RWPE2 (cell line): Measurements from ENCODE around the gene SHROOM2.

Source experiments
- ATAC-seq: fragments of 200-7000 bp; cut with Tn5 transposase; 3 replicates; pipeline ENCODE4 v1.9.1; 2021; ENCODE audit warnings: low read depth
- DNase-seq: peaks from one replicate; pipeline ENCODE4 v3.0.0-alpha.2; 2020; ENCODE audit warnings: low spot score
- H3K27ac ChIP-seq: fragments of 450-650 bp; 2 replicates; pipeline ENCODE4 v1.5.1; 2017; ENCODE audit warnings: mild to moderate bottlenecking; ENCODE audit not compliant: poor library complexity, severe bottlenecking
- H3K27me3 ChIP-seq: fragments of 250-450 bp; sonication (Bioruptor Pico); 2 replicates; pipeline ENCODE4 v1.5.1; 2021; ENCODE audit warnings: mild to moderate bottlenecking, moderate library complexity; ENCODE audit not compliant: insufficient read depth, poor library complexity, severe bottlenecking
- H3K36me3 ChIP-seq: fragments of 250-450 bp; sonication (Bioruptor Pico); 2 replicates; pipeline ENCODE4 v1.5.1; 2020; ENCODE audit warnings: low read depth, mild to moderate bottlenecking, moderate library complexity
- H3K4me1 ChIP-seq: fragments of 250-450 bp; sonication (Bioruptor Pico); 2 replicates; pipeline ENCODE4 v1.5.1; 2021; ENCODE audit warnings: mild to moderate bottlenecking, moderate library complexity; ENCODE audit not compliant: insufficient read depth, poor library complexity, severe bottlenecking
- H3K4me3 ChIP-seq: fragments of 250-450 bp; sonication (Bioruptor Pico); 2 replicates; pipeline ENCODE4 v1.5.1; 2021; ENCODE audit warnings: mild to moderate bottlenecking, moderate library complexity; ENCODE audit not compliant: severe bottlenecking
- H3K9me3 ChIP-seq: fragments of 250-450 bp; sonication (Bioruptor Pico); 2 replicates; pipeline ENCODE4 v1.5.1; 2021; ENCODE audit warnings: mild to moderate bottlenecking, moderate library complexity; ENCODE audit not compliant: severe bottlenecking
- CTCF ChIP-seq: fragments of 450-650 bp; IDR thresholded peaks from one replicate; pipeline ENCODE4 v1.5.1; 2017; ENCODE audit warnings: mild to moderate bottlenecking, moderate library complexity; ENCODE audit not compliant: poor library complexity, severe bottlenecking

Gene SHROOM2

GRCh38 chrX:9992724-9993123 lies 206.5 kb downstream of the SHROOM2 start:
- DNase-seq (no peak), ATAC-seq (no peak)
- Histone ChIP-seq H3K4me1 (no peaks in the 10 kb centered on the region), H3K9me3 (no peaks in the 10 kb centered on the region), H3K27me3 (no peaks in the 10 kb centered on the region), H3K4me3 (no peak overlapping the region), H3K27ac (no peak overlapping the region), H3K36me3 (no peaks in the 10 kb centered on the region)
- no peak for TF ChIP-seq CTCF

- H3K36me3 ChIP-seq = no peaks in the 10 kb centered on the region
- no peaks in the 10 kb centered on the region for H3K4me1 ChIP-seq
- ATAC-seq = peak; percentile 61
- H3K27me3 ChIP-seq = no peaks in the 10 kb centered on the region
- H3K4me3 ChIP-seq = no peak overlapping the region
- no peaks in the 10 kb centered on the region for H3K9me3 ChIP-seq
- no peak overlapping the region for H3K27ac ChIP-seq
- TF ChIP-seq CTCF = peak; percentile 76
- DNase-seq = no peak
Measured at GRCh38 chrX:9995855-9996339, 209.7 kb downstream of the SHROOM2 start.

GRCh38 chrX:9997041-9997440 lies 210.8 kb downstream of the SHROOM2 start:
- DNase-seq = no peak
- TF ChIP-seq CTCF = no peak
- no peak overlapping the region for H3K4me3 ChIP-seq
- H3K27ac ChIP-seq = no peak overlapping the region
- no peak for ATAC-seq
- no peaks in the 10 kb centered on the region for H3K4me1 ChIP-seq
- H3K27me3 ChIP-seq = no peaks in the 10 kb centered on the region
- H3K36me3 ChIP-seq = no peaks in the 10 kb centered on the region
- no peaks in the 10 kb centered on the region for H3K9me3 ChIP-seq

- Histone ChIP-seq H3K9me3 (no peaks in the 10 kb centered on the region), H3K36me3 (no peaks in the 10 kb centered on the region), H3K27ac (no peak overlapping the region), H3K4me3 (no peak overlapping the region), H3K27me3 (no peaks in the 10 kb centered on the region), H3K4me1 (no peaks in the 10 kb centered on the region)
- DNase-seq (no peak), ATAC-seq (no peak)
- no peak for TF ChIP-seq CTCF
Measured at GRCh38 chrX:9997524-9997923, 211.3 kb downstream of the SHROOM2 start.
